BE2C (cell line): Measurements from ENCODE around the gene G0S2.

Source experiments
- DNase-seq: peaks from one replicate; pipeline ENCODE4 v3.0.0-alpha.2; 2020
- H3K27me3 ChIP-seq: fragments of 250-450 bp; sonication (Bioruptor Pico); 2 replicates; pipeline ENCODE4 v1.5.1; 2020; ENCODE audit warnings: mild to moderate bottlenecking
- H3K36me3 ChIP-seq: fragments of 250-450 bp; sonication (Bioruptor Pico); 2 replicates; pipeline ENCODE4 v1.5.1; 2020; ENCODE audit warnings: mild to moderate bottlenecking
- H3K4me1 ChIP-seq: fragments of 250-450 bp; sonication (Bioruptor Pico); 2 replicates; pipeline ENCODE4 v1.5.1; 2020
- H3K4me3 ChIP-seq: 2 replicates; pipeline ENCODE4 v1.5.1; 2011; ENCODE audit warnings: low read depth, low read length
- H3K9me3 ChIP-seq: fragments of 250-450 bp; sonication (Bioruptor Pico); 2 replicates; pipeline ENCODE4 v1.5.1; 2020
- TF ChIP-seq, protein P1 (sequence below): IDR thresholded peaks from 2 replicates; pipeline ENCODE4 v1.5.1; 2012; ENCODE audit warnings: mild to moderate bottlenecking, low read depth, low read length

Gene G0S2

GRCh38 chr1:209721323-209721722 is 46.1 kb downstream of the G0S2 start:
- no peaks in the 10 kb centered on the region for H3K9me3 ChIP-seq
- H3K4me3 ChIP-seq = no peak overlapping the region
- H3K27me3 ChIP-seq = no peaks in the 10 kb centered on the region; the same call in 1 of the 2 replicates
- no peak for DNase-seq
- H3K4me1 ChIP-seq = no peaks in the 10 kb centered on the region
- no peaks in the 10 kb centered on the region for H3K36me3 ChIP-seq
- TF ChIP-seq, protein P1, sequence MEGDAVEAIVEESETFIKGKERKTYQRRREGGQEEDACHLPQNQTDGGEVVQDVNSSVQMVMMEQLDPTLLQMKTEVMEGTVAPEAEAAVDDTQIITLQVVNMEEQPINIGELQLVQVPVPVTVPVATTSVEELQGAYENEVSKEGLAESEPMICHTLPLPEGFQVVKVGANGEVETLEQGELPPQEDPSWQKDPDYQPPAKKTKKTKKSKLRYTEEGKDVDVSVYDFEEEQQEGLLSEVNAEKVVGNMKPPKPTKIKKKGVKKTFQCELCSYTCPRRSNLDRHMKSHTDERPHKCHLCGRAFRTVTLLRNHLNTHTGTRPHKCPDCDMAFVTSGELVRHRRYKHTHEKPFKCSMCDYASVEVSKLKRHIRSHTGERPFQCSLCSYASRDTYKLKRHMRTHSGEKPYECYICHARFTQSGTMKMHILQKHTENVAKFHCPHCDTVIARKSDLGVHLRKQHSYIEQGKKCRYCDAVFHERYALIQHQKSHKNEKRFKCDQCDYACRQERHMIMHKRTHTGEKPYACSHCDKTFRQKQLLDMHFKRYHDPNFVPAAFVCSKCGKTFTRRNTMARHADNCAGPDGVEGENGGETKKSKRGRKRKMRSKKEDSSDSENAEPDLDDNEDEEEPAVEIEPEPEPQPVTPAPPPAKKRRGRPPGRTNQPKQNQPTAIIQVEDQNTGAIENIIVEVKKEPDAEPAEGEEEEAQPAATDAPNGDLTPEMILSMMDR = no peak

DNA sequence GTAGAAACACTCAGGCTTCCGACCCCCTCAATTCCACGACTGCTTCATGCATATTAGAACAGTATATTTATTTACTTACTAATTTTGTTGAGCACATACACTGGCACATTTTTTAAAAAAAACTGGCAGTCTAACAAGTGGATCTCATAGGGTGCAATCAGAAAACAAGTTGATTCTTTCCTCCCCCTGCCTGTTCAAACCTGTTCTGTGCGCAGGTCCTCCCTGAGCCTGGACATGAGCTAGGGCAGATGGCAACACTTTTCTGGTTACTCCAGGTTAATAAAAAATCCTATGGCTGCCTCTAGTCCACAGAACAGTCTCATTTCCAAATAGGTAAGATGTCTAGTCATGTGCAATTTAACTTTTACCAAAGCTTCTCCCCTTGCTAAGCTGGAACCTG is 48.1 kb downstream of the G0S2 start:
- TF ChIP-seq, protein P1 = no peak
- Histone ChIP-seq H3K9me3 (no peaks in the 10 kb centered on the region), H3K4me1 (no peaks in the 10 kb centered on the region), H3K4me3 (no peak overlapping the region), H3K36me3 (no peaks in the 10 kb centered on the region), H3K27me3 (no peaks in the 10 kb centered on the region; the same call in 1 of the 2 replicates)
- DNase-seq = no peak

- TF ChIP-seq, protein P1 = no peak
- Histone ChIP-seq H3K9me3 (no peaks in the 10 kb centered on the region), H3K4me1 (no peaks in the 10 kb centered on the region; the same call in 1 of the 2 replicates), H3K36me3 (no peaks in the 10 kb centered on the region), H3K27me3 (no peaks in the 10 kb centered on the region; the same call in 1 of the 2 replicates), H3K4me3 (no peak overlapping the region)
- no peak for DNase-seq
Measured at GRCh38 chr1:209723756-209724693, 48.8 kb downstream of the G0S2 start.
